HepG2 (cell line): Measurements from ENCODE around the gene TMPRSS11E. TPM values are rescaled to one million over a fixed set of nuclear protein-coding genes. Genes with fewer than 3 reads are reported as not detected.

Experiments
- BCL6 ChIP-seq: IDR thresholded peaks from 2 replicates; pipeline ENCODE4 v1.6.1; 2016; ENCODE audit warnings: missing genetic modification reagents, missing compliant biosample characterization
- DBP ChIP-seq: sonication (generic); formaldehyde crosslinking; IDR thresholded peaks from 2 replicates; pipeline ENCODE4 v1.4.0; 2020; ENCODE audit warnings: missing genetic modification reagents; ENCODE audit errors: not compliant biosample characterization
- ELF3 ChIP-seq: IDR thresholded peaks from 2 replicates; pipeline ENCODE4 v1.6.1; 2016; ENCODE audit warnings: missing genetic modification reagents, missing compliant biosample characterization
- EP300 ChIP-seq, 3 experiments: sonication (generic) in 1 of 3; formaldehyde crosslinking in 1 of 3; IDR thresholded peaks; 2 replicates each; pipeline versions ENCODE4 v1.5.1 to v1.6.1; 2011 to 2020; ENCODE audit warnings: low read depth in 2 of 3, low read length in 2 of 3, borderline replicate concordance in 1 of 3, improper control_type of control experiment in 1 of 3, mild to moderate bottlenecking in 1 of 3, missing genetic modification reagents in 1 of 3, moderate library complexity in 1 of 3
- HDAC2 ChIP-seq: sonication (generic); formaldehyde crosslinking; IDR thresholded peaks from 2 replicates; pipeline ENCODE4 v1.4.0; 2020; ENCODE audit warnings: missing genetic modification reagents
- MED1 ChIP-seq: sonication (generic); formaldehyde crosslinking; IDR thresholded peaks from 2 replicates; pipeline ENCODE4 v1.4.0; 2020; ENCODE audit warnings: missing genetic modification reagents
- MIXL1 ChIP-seq: IDR thresholded peaks from 2 replicates; pipeline ENCODE4 v1.6.1; 2016
- PAF1 ChIP-seq: IDR thresholded peaks from 2 replicates; pipeline ENCODE4 v1.6.1; 2016; ENCODE audit warnings: missing genetic modification reagents, missing compliant biosample characterization
- PRPF4 ChIP-seq: fragments of 200-400 bp; formaldehyde crosslinking; IDR thresholded peaks from 2 replicates; pipeline ENCODE4 v1.6.1; 2016; ENCODE audit warnings: low read length, low read depth; ENCODE audit not compliant: poor library complexity, severe bottlenecking
- SMC3 ChIP-seq: IDR thresholded peaks from 2 replicates; pipeline ENCODE4 v1.6.1; 2011; ENCODE audit warnings: low read length, improper control_type of control experiment
- STAG1 ChIP-seq: sonication (generic); formaldehyde crosslinking; IDR thresholded peaks from 2 replicates; pipeline ENCODE4 v1.4.0; 2020; ENCODE audit warnings: missing genetic modification reagents
- TEAD3 ChIP-seq: optimal IDR thresholded peaks from 2 replicates; pipeline ENCODE3; 2016; ENCODE audit warnings: borderline replicate concordance
- TRIM24 ChIP-seq: sonication (generic); formaldehyde crosslinking; IDR thresholded peaks from 2 replicates; pipeline ENCODE4 v1.8.0; 2022; ENCODE audit warnings: mild to moderate bottlenecking, missing genetic modification reagents
- YEATS4 ChIP-seq: sonication (generic); formaldehyde crosslinking; IDR thresholded peaks from 2 replicates; pipeline ENCODE4 v1.4.0; 2020; ENCODE audit warnings: missing genetic modification reagents, borderline replicate concordance
- ZNF20 ChIP-seq: sonication (generic); formaldehyde crosslinking; IDR thresholded peaks from 2 replicates; pipeline ENCODE4 v1.4.0; 2020; ENCODE audit warnings: mild to moderate bottlenecking, moderate library complexity, missing genetic modification reagents
- ZNF660 ChIP-seq: sonication (generic); formaldehyde crosslinking; IDR thresholded peaks from 2 replicates; pipeline ENCODE4 v1.5.1; 2020; ENCODE audit warnings: mild to moderate bottlenecking, low read depth, missing genetic modification reagents, borderline replicate concordance
- polyA plus RNA-seq, 8 experiments: library from polyadenylated mRNA; depleted of rRNA in 3 of 8; stranded (reverse) in 7 of 8; unstranded in 1 of 8; fragments of >200 nt; fragmentation: Illumina TruSeq in 4 of 8; extraction: Trizol in 4 of 8; gene quantifications; 2 replicates each; pipeline versions ENCODE4 v1.2.1 to v1.2.3, GENCODE V29; 2011 to 2016; ENCODE audit warnings: low read depth in 4 of 8, missing spikeins in 1 of 8, mixed read lengths in 1 of 8; ENCODE audit not compliant: insufficient read depth in 1 of 8
- total RNA-seq, 5 experiments: library from RNA; depleted of rRNA; stranded (reverse); fragments of >200 nt; fragmentation: Illumina TruSeq; extraction: Trizol; gene quantifications; 2 replicates each; pipeline ENCODE4 v1.2.3, GENCODE V29; 2016; ENCODE audit warnings: low read depth in 1 of 5
- TF ChIP-seq, protein P1 (sequence below): sonication (generic); formaldehyde crosslinking; IDR thresholded peaks from 2 replicates; pipeline ENCODE4 v1.5.0; 2020; ENCODE audit warnings: mild to moderate bottlenecking, missing genetic modification reagents, borderline replicate concordance
- TF ChIP-seq, protein P2 (sequence below): sonication (generic); formaldehyde crosslinking; IDR thresholded peaks from 2 replicates; pipeline ENCODE4; 2020; ENCODE audit warnings: missing genetic modification reagents, mild to moderate bottlenecking, borderline replicate concordance

TMPRSS11E gene
- total and polyA plus RNA-seq, 2 of the 13 experiments (the other 11 are each of a cell fraction or from before 2014, with no cell fraction given): not detected

GRCh38 chr4:68498413-68499007 is 51.2 kb downstream of the TMPRSS11E start (continued):
- TF ChIP-seq PRPF4 (no peak), SMC3 (peak; percentile 99), YEATS4 (CRISPR knock-in tag) (no peak), MIXL1 (CRISPR knock-in tag) (peak; percentile 65; the same call in 1 of the 2 replicates), HDAC2 (CRISPR knock-in tag) (no peak), TEAD3 (no peak), DBP (no peak), EP300 (IDR thresholded peaks at IDR 0.05; ENCODE audit: low read depth in 2 of 2, low read length in 2 of 2) (peak in 1 of 2 experiments; percentile 25; a peak in 1 of 4 replicates), EP300 (CRISPR knock-in tag; IDR thresholded peaks at IDR 0.05; ENCODE audit: borderline replicate concordance) (no peak), MED1 (CRISPR knock-in tag) (0 out of 2 replicates have a peak, but pooled peaks have one; percentile 46), ZNF660 (CRISPR knock-in tag) (no peak), ZNF20 (no peak), ELF3 (CRISPR knock-in tag) (peak; percentile 37; the same call in 1 of the 2 replicates), TRIM24 (CRISPR knock-in tag) (no peak), BCL6 (no peak), STAG1 (CRISPR knock-in tag) (peak; percentile 98), PAF1 (CRISPR knock-in tag) (no peak)
- TF ChIP-seq, protein P1, sequence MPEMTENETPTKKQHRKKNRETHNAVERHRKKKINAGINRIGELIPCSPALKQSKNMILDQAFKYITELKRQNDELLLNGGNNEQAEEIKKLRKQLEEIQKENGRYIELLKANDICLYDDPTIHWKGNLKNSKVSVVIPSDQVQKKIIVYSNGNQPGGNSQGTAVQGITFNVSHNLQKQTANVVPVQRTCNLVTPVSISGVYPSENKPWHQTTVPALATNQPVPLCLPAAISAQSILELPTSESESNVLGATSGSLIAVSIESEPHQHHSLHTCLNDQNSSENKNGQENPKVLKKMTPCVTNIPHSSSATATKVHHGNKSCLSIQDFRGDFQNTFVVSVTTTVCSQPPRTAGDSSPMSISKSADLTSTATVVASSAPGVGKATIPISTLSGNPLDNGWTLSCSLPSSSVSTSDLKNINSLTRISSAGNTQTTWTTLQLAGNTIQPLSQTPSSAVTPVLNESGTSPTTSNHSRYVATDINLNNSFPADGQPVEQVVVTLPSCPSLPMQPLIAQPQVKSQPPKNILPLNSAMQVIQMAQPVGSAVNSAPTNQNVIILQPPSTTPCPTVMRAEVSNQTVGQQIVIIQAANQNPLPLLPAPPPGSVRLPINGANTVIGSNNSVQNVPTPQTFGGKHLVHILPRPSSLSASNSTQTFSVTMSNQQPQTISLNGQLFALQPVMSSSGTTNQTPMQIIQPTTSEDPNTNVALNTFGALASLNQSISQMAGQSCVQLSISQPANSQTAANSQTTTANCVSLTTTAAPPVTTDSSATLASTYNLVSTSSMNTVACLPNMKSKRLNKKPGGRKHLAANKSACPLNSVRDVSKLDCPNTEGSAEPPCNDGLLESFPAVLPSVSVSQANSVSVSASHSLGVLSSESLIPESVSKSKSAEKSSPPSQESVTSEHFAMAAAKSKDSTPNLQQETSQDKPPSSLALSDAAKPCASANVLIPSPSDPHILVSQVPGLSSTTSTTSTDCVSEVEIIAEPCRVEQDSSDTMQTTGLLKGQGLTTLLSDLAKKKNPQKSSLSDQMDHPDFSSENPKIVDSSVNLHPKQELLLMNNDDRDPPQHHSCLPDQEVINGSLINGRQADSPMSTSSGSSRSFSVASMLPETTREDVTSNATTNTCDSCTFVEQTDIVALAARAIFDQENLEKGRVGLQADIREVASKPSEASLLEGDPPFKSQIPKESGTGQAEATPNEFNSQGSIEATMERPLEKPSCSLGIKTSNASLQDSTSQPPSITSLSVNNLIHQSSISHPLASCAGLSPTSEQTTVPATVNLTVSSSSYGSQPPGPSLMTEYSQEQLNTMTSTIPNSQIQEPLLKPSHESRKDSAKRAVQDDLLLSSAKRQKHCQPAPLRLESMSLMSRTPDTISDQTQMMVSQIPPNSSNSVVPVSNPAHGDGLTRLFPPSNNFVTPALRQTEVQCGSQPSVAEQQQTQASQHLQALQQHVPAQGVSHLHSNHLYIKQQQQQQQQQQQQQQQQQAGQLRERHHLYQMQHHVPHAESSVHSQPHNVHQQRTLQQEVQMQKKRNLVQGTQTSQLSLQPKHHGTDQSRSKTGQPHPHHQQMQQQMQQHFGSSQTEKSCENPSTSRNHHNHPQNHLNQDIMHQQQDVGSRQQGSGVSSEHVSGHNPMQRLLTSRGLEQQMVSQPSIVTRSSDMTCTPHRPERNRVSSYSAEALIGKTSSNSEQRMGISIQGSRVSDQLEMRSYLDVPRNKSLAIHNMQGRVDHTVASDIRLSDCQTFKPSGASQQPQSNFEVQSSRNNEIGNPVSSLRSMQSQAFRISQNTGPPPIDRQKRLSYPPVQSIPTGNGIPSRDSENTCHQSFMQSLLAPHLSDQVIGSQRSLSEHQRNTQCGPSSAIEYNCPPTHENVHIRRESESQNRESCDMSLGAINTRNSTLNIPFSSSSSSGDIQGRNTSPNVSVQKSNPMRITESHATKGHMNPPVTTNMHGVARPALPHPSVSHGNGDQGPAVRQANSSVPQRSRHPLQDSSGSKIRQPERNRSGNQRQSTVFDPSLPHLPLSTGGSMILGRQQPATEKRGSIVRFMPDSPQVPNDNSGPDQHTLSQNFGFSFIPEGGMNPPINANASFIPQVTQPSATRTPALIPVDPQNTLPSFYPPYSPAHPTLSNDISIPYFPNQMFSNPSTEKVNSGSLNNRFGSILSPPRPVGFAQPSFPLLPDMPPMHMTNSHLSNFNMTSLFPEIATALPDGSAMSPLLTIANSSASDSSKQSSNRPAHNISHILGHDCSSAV (CRISPR knock-in tag): no peak
- TF ChIP-seq, protein P2, sequence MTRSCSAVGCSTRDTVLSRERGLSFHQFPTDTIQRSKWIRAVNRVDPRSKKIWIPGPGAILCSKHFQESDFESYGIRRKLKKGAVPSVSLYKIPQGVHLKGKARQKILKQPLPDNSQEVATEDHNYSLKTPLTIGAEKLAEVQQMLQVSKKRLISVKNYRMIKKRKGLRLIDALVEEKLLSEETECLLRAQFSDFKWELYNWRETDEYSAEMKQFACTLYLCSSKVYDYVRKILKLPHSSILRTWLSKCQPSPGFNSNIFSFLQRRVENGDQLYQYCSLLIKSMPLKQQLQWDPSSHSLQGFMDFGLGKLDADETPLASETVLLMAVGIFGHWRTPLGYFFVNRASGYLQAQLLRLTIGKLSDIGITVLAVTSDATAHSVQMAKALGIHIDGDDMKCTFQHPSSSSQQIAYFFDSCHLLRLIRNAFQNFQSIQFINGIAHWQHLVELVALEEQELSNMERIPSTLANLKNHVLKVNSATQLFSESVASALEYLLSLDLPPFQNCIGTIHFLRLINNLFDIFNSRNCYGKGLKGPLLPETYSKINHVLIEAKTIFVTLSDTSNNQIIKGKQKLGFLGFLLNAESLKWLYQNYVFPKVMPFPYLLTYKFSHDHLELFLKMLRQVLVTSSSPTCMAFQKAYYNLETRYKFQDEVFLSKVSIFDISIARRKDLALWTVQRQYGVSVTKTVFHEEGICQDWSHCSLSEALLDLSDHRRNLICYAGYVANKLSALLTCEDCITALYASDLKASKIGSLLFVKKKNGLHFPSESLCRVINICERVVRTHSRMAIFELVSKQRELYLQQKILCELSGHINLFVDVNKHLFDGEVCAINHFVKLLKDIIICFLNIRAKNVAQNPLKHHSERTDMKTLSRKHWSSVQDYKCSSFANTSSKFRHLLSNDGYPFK: no peak
